Pancreas (tissue), 10 donors: ENCODE data around the gene RETREG1. TPM values are rescaled to one million over a fixed set of nuclear protein-coding genes. Genes with fewer than 3 reads are reported as not detected.
"Not testable (repeated sequence)": the region's sequence is repeated elsewhere in the genome, so short reads cannot be mapped to it uniquely, and the experiment has no call there.

ENCODE experiments used
- ATAC-seq, 4 donors: fragments of 200-7000 bp; cut with Tn5 transposase; one replicate each; pipeline versions ENCODE4 v1.8.0 to v1.9.1; 2020; ENCODE audit warnings: mild to moderate bottlenecking in 4 of 4, moderate library complexity in 4 of 4
- DNase-seq, 6 donors: peaks; one replicate each; pipeline ENCODE4 v3.0.0-alpha.2; 2020
- FAIRE-seq: peaks from 2 replicates; lab custom pipeline; 2012; peaks lifted over from hg19 to GRCh38; lab: Jason Lieb, UNC
- H3K27ac ChIP-seq, 4 donors: fragments of 200-600 bp; sonication (generic); 1 replicate in 3 of 4; 2 replicates in 1 of 4; pipeline versions ENCODE4 v1.5.0 to v1.8.0; 2020
- H3K27me3 ChIP-seq, 4 donors: fragments of 200-600 bp; one replicate each; pipeline ENCODE4 v1.8.0; 2021
- H3K36me3 ChIP-seq, 3 donors: fragments of 200-600 bp; sonication (generic) in 1 of 3; one replicate each; pipeline versions ENCODE4 v1.5.0 to v1.8.0; 2020 to 2021
- H3K4me1 ChIP-seq, 3 donors: fragments of 200-600 bp; one replicate each; pipeline ENCODE4 v1.8.0; 2021
- H3K4me3 ChIP-seq, 4 donors: fragments of 200-600 bp; sonication (generic) in 2 of 4; one replicate each; pipeline versions ENCODE4 v1.5.0 to v1.8.0; 2020 to 2021
- H3K9me3 ChIP-seq, 4 donors: fragments of 200-600 bp; one replicate each; pipeline ENCODE4 v1.8.0; 2021
- CTCF ChIP-seq, 4 donors: fragments of 200-600 bp; sonication (generic) in 3 of 4; IDR thresholded peaks; one replicate each; pipeline versions ENCODE4 v1.5.0 to v1.8.0; 2021; ENCODE audit warnings: antibody characterized with exemption in 4 of 4
- WGBS, 2 donors: extraction: QIAGEN DNeasy Blood & Tissue Kit; methylation state at CpG; one replicate each; pipeline ENCODE4 v1.1.7; 2013; 5-methylcytosine and 5-hydroxymethylcytosine counted together
- intact Hi-C, 3 donors: fragments of 100-400 bp; cut with DNase I; formaldehyde crosslinking; loops; one replicate each; pipeline versions ENCODE4 v1.11.1 to v1.14.2; 2022
- polyA plus RNA-seq, 2 donors: library from polyadenylated mRNA; stranded (reverse); fragments of 200-250 nt; gene quantifications; one replicate each; pipeline ENCODE4 v1.2.3, GENCODE V29; 2013
- total RNA-seq, 6 donors: library from RNA; stranded (reverse); fragmentation: NEBNext Ultra II Directional in 4 of 6; extraction: Animal tissue kit (Norgen Biotek cat#: 25700) in 4 of 6; gene quantifications; one replicate each; pipeline versions ENCODE4 v1.2.1 to v1.2.4, GENCODE V29; 2021 to 2023
- donor health status: healthy with polysubstance abuse.
- donor health status: DM: no; HTN: no; CAD: no; lungs with moderate emphysema.
- donor health status: DM: no; HTN: no; CAD: no.
- donor health status: control.
- donor health status: control.
- donor health status: Bipolar disorder and iron deficiency.
- donor health status: DM: yes; HTN: yes; CAD: no.
- donor health status: DM: no; HTN: no; CAD: no.
- donor health status: DM: no; HTN: no; CAD: no.
- donor health status: DM: yes; HTN: yes; CAD: no.

The RETREG1 gene
- total and polyA plus RNA-seq, 8 donors, result 5.3 to 22.6 (median 15.5) TPM

GRCh38 chr5:16617274-16617968, 624 bp upstream of the RETREG1 start:
- H3K27me3 ChIP-seq, result no peaks in the 10 kb centered on the region
- ATAC-seq (peak in 1 of 4 donors; percentile 4), DNase-seq (no peak), FAIRE-seq (no peak)
- H3K36me3 ChIP-seq, result no peaks in the 10 kb centered on the region
- intact Hi-C loops, result no loop called here
- TF ChIP-seq CTCF (IDR thresholded peaks at IDR 0.05), result no peak
- no peaks in the 10 kb centered on the region for H3K9me3 ChIP-seq
- H3K4me3 ChIP-seq, result peak overlapping the region; percentile 64 to 83 (median 75)
- WGBS, 2 donors, result 24 to 39% methylated on average over 27 of the region's 27 CpGs
- peak overlapping the region in 2 of 4 donors; percentile 24 to 41 for H3K27ac ChIP-seq
- H3K4me1 ChIP-seq, result no peaks in the 10 kb centered on the region

DNA sequence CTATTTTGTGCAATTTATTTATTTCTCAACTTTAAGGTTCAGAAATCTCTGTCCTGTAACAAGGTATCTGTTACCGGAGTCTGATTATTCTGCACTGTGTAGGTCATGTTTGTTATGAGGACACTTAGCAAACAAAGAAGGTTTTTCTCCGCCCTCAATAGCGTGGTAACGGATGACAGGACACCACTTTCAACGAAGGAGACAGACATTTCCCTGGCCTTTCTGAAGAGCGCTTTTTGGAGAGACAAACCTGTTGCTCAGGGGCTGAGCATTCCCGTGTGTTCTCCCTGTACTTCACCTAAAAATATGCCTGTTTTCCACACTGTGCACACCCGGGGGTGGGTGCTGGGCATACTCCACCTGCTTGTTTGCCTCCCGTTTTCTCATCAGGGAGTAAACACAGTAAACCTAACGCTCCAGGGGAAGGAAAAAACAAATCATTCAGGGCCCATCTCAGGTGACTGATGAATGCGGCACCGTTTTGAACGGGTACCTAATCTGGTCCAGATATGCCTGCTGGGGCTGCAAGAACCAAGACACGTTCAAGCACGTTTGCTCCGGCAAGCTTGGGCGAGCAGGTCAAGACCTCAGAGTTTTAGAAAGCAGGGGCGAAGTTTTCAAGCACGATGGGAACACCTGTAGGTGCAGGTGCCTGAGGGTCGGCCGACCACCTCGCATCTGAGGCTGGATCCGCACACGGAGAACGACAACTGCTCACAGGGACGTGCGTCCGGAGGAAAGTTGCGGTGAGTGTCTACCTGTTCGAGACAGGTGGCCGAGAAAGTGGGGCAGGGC, 859 bp downstream of the RETREG1 start:
- Histone ChIP-seq H3K4me1 (no peaks in the 10 kb centered on the region), H3K4me3 (peak overlapping the region; percentile 64 to 83 (median 75)), H3K36me3 (no peaks in the 10 kb centered on the region), H3K27ac (peak overlapping the region in 1 of 4 donors; percentile 58), H3K27me3 (no peaks in the 10 kb centered on the region), H3K9me3 (no peaks in the 10 kb centered on the region)
- ATAC-seq (peak; percentile 28 to 52 (median 42)), FAIRE-seq (no peak), DNase-seq (no peak)
- TF ChIP-seq CTCF (IDR thresholded peaks at IDR 0.05), result no peak
- WGBS, 2 donors, result 7% methylated on average over 30 to 31 of the region's 31 CpGs
- intact Hi-C loops, result no loop called here

- H3K36me3 ChIP-seq, result no peaks in the 10 kb centered on the region
- no peak overlapping the region for H3K27ac ChIP-seq
- H3K4me3 ChIP-seq, result no peak overlapping the region
- no peaks in the 10 kb centered on the region for H3K9me3 ChIP-seq
- DNase-seq (no peak), ATAC-seq (no peak), FAIRE-seq (no peak)
- H3K4me1 ChIP-seq, result no peaks in the 10 kb centered on the region
- no peak for TF ChIP-seq CTCF (IDR thresholded peaks at IDR 0.05)
- intact Hi-C loops, result no loop called here
- 83 to 100% methylated on average over 2 of the region's 2 CpGs for WGBS, 2 donors
- H3K27me3 ChIP-seq, result no peaks in the 10 kb centered on the region
Measured at GRCh38 chr5:16612007-16612406, 4.8 kb downstream of the RETREG1 start.

- ATAC-seq, FAIRE-seq, H3K4me3 ChIP-seq, H3K27me3 ChIP-seq, H3K36me3 ChIP-seq, H3K9me3 ChIP-seq, intact Hi-C loops, H3K27ac ChIP-seq, DNase-seq, H3K4me1 ChIP-seq: not testable (repeated sequence)
- 85 to 92% methylated on average over 2 of the region's 2 CpGs for WGBS, 2 donors
Measured at GRCh38 chr5:16610896-16611295, 5.9 kb downstream of the RETREG1 start.

GRCh38 chr5:16609412-16609811, 7.4 kb downstream of the RETREG1 start:
- H3K27ac ChIP-seq, result no peak overlapping the region
- ATAC-seq, result no peak
- H3K9me3 ChIP-seq, result no peaks in the 10 kb centered on the region
- 84% methylated on average over 9 of the region's 9 CpGs for WGBS, 2 donors
- DNase-seq, result no peak
- no peaks in the 10 kb centered on the region for H3K36me3 ChIP-seq
- intact Hi-C loops, result no loop called here
- no peaks in the 10 kb centered on the region for H3K27me3 ChIP-seq
- no peak for TF ChIP-seq CTCF (IDR thresholded peaks at IDR 0.05)
- no peak for FAIRE-seq
- no peak overlapping the region for H3K4me3 ChIP-seq
- no peaks in the 10 kb centered on the region for H3K4me1 ChIP-seq
